K562 (cell line): Measurements from ENCODE around the gene AGRN. TPM values are rescaled to one million over a fixed set of nuclear protein-coding genes. Genes with fewer than 3 reads are reported as not detected.
A peak's percentile ranks its signal among the peaks of the same experiment; 100 is the strongest.

Experiments
- CTCF ChIP-seq, 3 experiments: IDR thresholded peaks in 2 of 3; conservative IDR thresholded peaks in 1 of 3; 2 replicates each; pipeline ENCODE4 v1.5.1; 2011 to 2012; ENCODE audit warnings: low read length in 3 of 3, mild to moderate bottlenecking in 3 of 3, control low read depth in 2 of 3, improper control_type of control experiment in 1 of 3, inconsistent platforms in 1 of 3, low read depth in 1 of 3, mixed read lengths in 1 of 3, moderate library complexity in 1 of 3; ENCODE audit not compliant: insufficient read depth in 2 of 3
- GTF3C2 ChIP-seq: IDR thresholded peaks from 3 replicates; pipeline ENCODE4 v1.6.1; 2011; ENCODE audit warnings: borderline replicate concordance, mild to moderate bottlenecking, moderate library complexity; ENCODE audit not compliant: insufficient read length; ENCODE audit errors: extremely low read depth
- NBN ChIP-seq: fragments of 450-650 bp; IDR thresholded peaks from 2 replicates; pipeline ENCODE4 v1.6.1; 2016; ENCODE audit warnings: low read depth, mild to moderate bottlenecking
- PPARD ChIP-seq: fragments of 250-450 bp; sonication (Bioruptor Pico); IDR thresholded peaks from 2 replicates; pipeline ENCODE4 v1.8.0; 2022; ENCODE audit warnings: inconsistent platforms, mild to moderate bottlenecking, moderate library complexity
- PRDM10 ChIP-seq: fragments of 450-650 bp; IDR thresholded peaks from 2 replicates; pipeline ENCODE4 v1.6.1; 2018; ENCODE audit not compliant: partially characterized antibody
- PRMT5 ChIP-seq: sonication (generic); formaldehyde crosslinking; IDR thresholded peaks from 2 replicates; pipeline ENCODE4 v1.5.0; 2020; ENCODE audit warnings: missing genetic modification reagents
- PTRF ChIP-seq: fragments of 450-650 bp; IDR thresholded peaks from 2 replicates; pipeline ENCODE4 v1.6.1; 2016; ENCODE audit warnings: mild to moderate bottlenecking, missing genetic modification characterization, missing compliant biosample characterization
- PTTG1 ChIP-seq: fragments of 450-650 bp; IDR thresholded peaks from 2 replicates; pipeline ENCODE4 v1.6.1; 2016; ENCODE audit warnings: low read depth, mild to moderate bottlenecking, missing genetic modification characterization, missing compliant biosample characterization
- RFX1 ChIP-seq: fragments of 450-650 bp; IDR thresholded peaks from 2 replicates; pipeline ENCODE4 v1.6.1; 2016; ENCODE audit warnings: mild to moderate bottlenecking, moderate library complexity
- SAFB2 ChIP-seq: fragments of 200-400 bp; formaldehyde crosslinking; IDR thresholded peaks from 2 replicates; pipeline ENCODE4 v1.6.1; 2018; ENCODE audit warnings: borderline replicate concordance, low read length, low read depth, moderate library complexity; ENCODE audit not compliant: severe bottlenecking
- SUPT5H ChIP-seq: fragments of 450-650 bp; IDR thresholded peaks from 2 replicates; pipeline ENCODE4 v1.6.1; 2016
- TCF15 ChIP-seq: fragments of 250-450 bp; sonication (Bioruptor Pico); IDR thresholded peaks from 2 replicates; pipeline ENCODE4 v1.8.0; 2022; ENCODE audit warnings: moderate library complexity, mild to moderate bottlenecking, inconsistent platforms
- ZBTB33 ChIP-seq: sonication (generic); formaldehyde crosslinking; IDR thresholded peaks from 2 replicates; pipeline ENCODE4 v1.8.1; 2023; ENCODE audit warnings: mild to moderate bottlenecking, missing genetic modification reagents
- ZNF217 ChIP-seq: sonication (generic); formaldehyde crosslinking; IDR thresholded peaks from 2 replicates; pipeline ENCODE4 v1.8.0; 2022; ENCODE audit warnings: mild to moderate bottlenecking, missing genetic modification reagents
- ZNF766 ChIP-seq: fragments of 200-800 bp; sonication (Bioruptor generic); conservative IDR thresholded peaks from 2 replicates; pipeline ENCODE4 v1.6.1; 2016; ENCODE audit warnings: missing genetic modification characterization, missing compliant biosample characterization
- polyA plus RNA-seq, 8 experiments: library from polyadenylated mRNA; depleted of rRNA in 4 of 8; stranded (reverse) in 5 of 8; unstranded in 3 of 8; fragments of >200 nt; fragmentation: Nextera tagmentation in 2 of 8; fragmentation: Illumina TruSeq in 1 of 8; extraction: Ambion mirVana in 2 of 8; extraction: Trizol in 1 of 8; gene quantifications; 2 replicates each; pipeline versions ENCODE4 v1.2.1 to v1.2.3, GENCODE V29; 2011 to 2014; ENCODE audit warnings: inconsistent platforms in 1 of 8, missing spikeins in 1 of 8
- total RNA-seq, 7 experiments: library from RNA; depleted of rRNA in 6 of 7; stranded (reverse); fragments of >200 nt in 6 of 7; fragmentation: Illumina TruSeq in 2 of 7; extraction: Trizol in 2 of 7; gene quantifications; 2 replicates each; pipeline versions ENCODE4 v1.2.1 to v1.2.3, GENCODE V29; 2011 to 2021; ENCODE audit warnings: low replicate concordance in 1 of 7

Gene AGRN
- total and polyA plus RNA-seq, 9 of the 15 experiments (the other 6 are each of a cell fraction or from before 2014, with no cell fraction given): 0.04 to 111 (median 18.1) TPM

GRCh38 chr1:1079408-1080121, 59.6 kb downstream of the AGRN start (continued):
- TF ChIP-seq CTCF (IDR thresholded peaks at IDR 0.05 in 2 of 3, conservative IDR thresholded peaks at IDR 0.05 in 1 of 3; ENCODE audit: insufficient read depth in 2 of 3, low read depth in 1 of 3, low read length in 3 of 3): no peak
- TF ChIP-seq TCF15 (CRISPR knock-in tag): no peak
- no peak for TF ChIP-seq PRDM10
- no peak for TF ChIP-seq SAFB2
- no peak for TF ChIP-seq PPARD (CRISPR knock-in tag)
- no peak for TF ChIP-seq RFX1
- no peak for TF ChIP-seq GTF3C2
- no peak for TF ChIP-seq PTTG1 (tag)
- no peak for TF ChIP-seq PRMT5 (CRISPR knock-in tag)
- peak; percentile 46 for TF ChIP-seq SUPT5H
- peak; percentile 45; the same call in 1 of the 2 replicates for TF ChIP-seq ZBTB33 (CRISPR knock-in tag)
- TF ChIP-seq ZNF217 (CRISPR knock-in tag): no peak
- no peak for TF ChIP-seq NBN
- no peak for TF ChIP-seq PTRF (tag)
- no peak for TF ChIP-seq ZNF766
